CD4-positive, alpha-beta memory T cell (primary cell): ENCODE data around the gene B3GNT5. TPM values are rescaled to one million over a fixed set of nuclear protein-coding genes. Genes with fewer than 3 reads are reported as not detected.

ENCODE experiments used
- CTCF ChIA-PET: fragments of 350-600 bp; sonication (Branson Sonifier 250); formaldehyde crosslinking; loops from one replicate; lab custom pipeline; 2021; ENCODE audit warnings: inconsistent platforms; ENCODE audit not compliant: partially characterized antibody; lab: Charles Lee
- POLR2A ChIA-PET: fragments of 350-600 bp; sonication (Branson Sonifier 250); formaldehyde crosslinking; loops from one replicate; lab custom pipeline; 2021; ENCODE audit not compliant: partially characterized antibody; lab: Charles Lee
- DNase-seq, 5 donors: peaks; one replicate each; pipeline versions ENCODE4 v3.0.0 to v3.0.0-alpha.2; 2020 to 2022; ENCODE audit warnings: mixed read lengths in 1 of 5
- H3K27ac ChIP-seq: one replicate; pipeline ENCODE4 v1.7.0; 2013; ENCODE audit warnings: low read depth, low read length
- H3K27me3 ChIP-seq: 2 replicates; pipeline ENCODE4 v1.7.0; 2013; ENCODE audit warnings: mild to moderate bottlenecking, low read length, moderate library complexity; ENCODE audit not compliant: insufficient read depth
- H3K36me3 ChIP-seq: 2 replicates; pipeline ENCODE4 v1.7.0; 2013; ENCODE audit warnings: mild to moderate bottlenecking, low read length, moderate library complexity; ENCODE audit not compliant: insufficient read depth
- H3K4me1 ChIP-seq: 2 replicates; pipeline ENCODE4 v1.7.0; 2013; ENCODE audit warnings: mild to moderate bottlenecking, low read length, moderate library complexity; ENCODE audit not compliant: insufficient read depth
- H3K4me3 ChIP-seq, 2 donors: one replicate each; pipeline ENCODE4 v1.7.0; 2013; ENCODE audit warnings: low read length in 2 of 2, mild to moderate bottlenecking in 1 of 2
- H3K9me3 ChIP-seq, 2 donors: one replicate each; pipeline ENCODE4 v1.7.0; 2013; ENCODE audit warnings: low read length in 2 of 2, control low read depth in 1 of 2; ENCODE audit not compliant: control insufficient read depth in 1 of 2
- H3K27ac Mint-ChIP-seq, 7 donors: one replicate each; pipeline ENCODE4 v1.8.0; 2020 to 2021; ENCODE audit warnings: mixed read lengths in 7 of 7, mild to moderate bottlenecking in 6 of 7, inconsistent platforms in 3 of 7, moderate library complexity in 3 of 7
- H3K27me3 Mint-ChIP-seq, 2 donors: one replicate each; pipeline ENCODE4 v1.8.0; 2020 to 2021; ENCODE audit warnings: mixed read lengths in 2 of 2
- H3K36me3 Mint-ChIP-seq, 2 donors: one replicate each; pipeline ENCODE4 v1.8.0; 2020 to 2021; ENCODE audit warnings: mixed read lengths in 2 of 2, inconsistent platforms in 1 of 2, mild to moderate bottlenecking in 1 of 2
- H3K4me1 Mint-ChIP-seq, 4 donors: one replicate each; pipeline ENCODE4 v1.8.0; 2020 to 2021; ENCODE audit warnings: mixed read lengths in 4 of 4, mild to moderate bottlenecking in 1 of 4
- H3K4me3 Mint-ChIP-seq, 8 donors: one replicate each; pipeline ENCODE4 v1.8.0; 2020 to 2021; ENCODE audit warnings: mixed read lengths in 8 of 8, mild to moderate bottlenecking in 7 of 8, moderate library complexity in 6 of 8, inconsistent platforms in 3 of 8
- H3K9me3 Mint-ChIP-seq, 8 donors: one replicate each; pipeline ENCODE4 v1.8.0; 2020 to 2021; ENCODE audit warnings: mixed read lengths in 8 of 8, mild to moderate bottlenecking in 5 of 8, inconsistent platforms in 3 of 8, moderate library complexity in 1 of 8
- intact Hi-C: fragments of 100-400 bp; cut with micrococcal nuclease; formaldehyde crosslinking; loops from one replicate; pipeline ENCODE4 v1.15.1; 2023
- polyA plus RNA-seq, 2 donors: library from polyadenylated mRNA; unstranded; fragments of 300-500 nt; fragmentation: Illumina TruSeq; gene quantifications; one replicate each; pipeline ENCODE4 v1.2.3, GENCODE V29; 2021
- total RNA-seq, 2 experiments: library from RNA; stranded (reverse); gene quantifications; one replicate each; pipeline ENCODE4 v1.2.3, GENCODE V29; 2021

B3GNT5 gene
- total and polyA plus RNA-seq, 4 experiments from 2014 or later: 0.08 to 0.53 (median 0.33) TPM

GRCh38 chr3:183266454-183266853 lies 13.4 kb downstream of the B3GNT5 start:
- intact Hi-C loops: no loop called here
- POLR2A ChIA-PET: no interaction called here
- no peaks in the 10 kb centered on the region for H3K4me1 Mint-ChIP-seq
- H3K27ac ChIP-seq: no peak overlapping the region
- CTCF ChIA-PET: no interaction called here
- H3K27ac Mint-ChIP-seq: no peak overlapping the region
- H3K9me3 Mint-ChIP-seq: no peaks in the 10 kb centered on the region
- H3K4me1 ChIP-seq: no peaks in the 10 kb centered on the region
- H3K4me3 ChIP-seq: no peak overlapping the region
- H3K27me3 ChIP-seq: no peaks in the 10 kb centered on the region
- H3K27me3 Mint-ChIP-seq: peaks cover 2 to 3% of the 10 kb centered on the region in 2 donors
- DNase-seq: no peak
- no peaks in the 10 kb centered on the region for H3K36me3 ChIP-seq
- H3K9me3 ChIP-seq: no peaks in the 10 kb centered on the region
- no peak overlapping the region for H3K4me3 Mint-ChIP-seq
- H3K36me3 Mint-ChIP-seq: peaks cover 3 to 25% of the 10 kb centered on the region in 2 donors

DNA sequence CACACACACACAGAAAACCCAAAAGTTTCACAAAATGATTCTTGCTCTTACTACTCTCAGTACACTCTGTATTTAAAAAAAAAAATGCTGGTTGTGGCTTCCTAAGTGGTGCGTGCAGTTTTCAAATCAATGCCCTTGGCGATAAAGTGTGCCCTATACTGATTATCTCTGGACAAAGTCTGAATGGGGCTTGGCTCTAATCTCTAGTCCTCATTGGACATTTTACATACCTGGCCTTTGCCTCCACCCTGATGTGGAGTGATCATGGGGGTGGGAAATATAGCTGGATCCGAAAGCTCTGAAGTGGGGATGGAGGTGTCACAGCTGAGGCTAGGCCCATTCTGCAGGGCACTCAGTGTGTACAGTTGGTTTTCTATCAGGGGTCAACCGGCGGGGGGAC lies 14.1 kb downstream of the B3GNT5 start:
- Histone ChIP-seq H3K9me3 (no peaks in the 10 kb centered on the region), H3K4me1 (no peaks in the 10 kb centered on the region), H3K27ac (no peak overlapping the region), H3K36me3 (no peaks in the 10 kb centered on the region), H3K4me3 (no peak overlapping the region), H3K27me3 (no peaks in the 10 kb centered on the region)
- no peaks in the 10 kb centered on the region for H3K9me3 Mint-ChIP-seq
- intact Hi-C loops: no loop called here
- ChIA-PET CTCF (no interaction called here), POLR2A (no interaction called here)
- peaks cover 2 to 3% of the 10 kb centered on the region in 2 donors for H3K27me3 Mint-ChIP-seq
- H3K4me1 Mint-ChIP-seq: no peaks in the 10 kb centered on the region
- peaks cover 3 to 25% of the 10 kb centered on the region in 2 donors for H3K36me3 Mint-ChIP-seq
- DNase-seq: no peak
- no peak overlapping the region for H3K4me3 Mint-ChIP-seq
- H3K27ac Mint-ChIP-seq: no peak overlapping the region

DNA sequence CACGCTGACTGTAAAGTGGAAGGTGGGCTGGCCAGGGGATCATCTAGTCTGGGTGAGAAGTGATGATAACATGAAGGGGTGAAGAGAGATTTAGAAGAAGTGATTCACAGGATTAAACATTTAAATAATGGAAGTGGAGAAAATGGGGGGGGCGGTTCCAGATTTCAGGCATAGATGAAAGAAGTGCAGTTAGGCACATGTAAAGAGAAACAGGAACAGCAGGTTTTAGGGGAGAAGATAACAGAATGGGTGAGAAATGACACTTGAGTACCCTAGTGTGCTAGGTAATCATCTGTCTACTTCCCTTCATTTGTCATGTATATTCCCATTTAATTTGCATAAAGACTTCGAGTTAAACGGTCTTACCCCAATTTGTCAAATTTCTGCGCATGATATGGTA lies 15.3 kb downstream of the B3GNT5 start:
- Histone ChIP-seq H3K9me3 (no peaks in the 10 kb centered on the region), H3K36me3 (no peaks in the 10 kb centered on the region), H3K4me1 (no peaks in the 10 kb centered on the region), H3K27me3 (no peaks in the 10 kb centered on the region), H3K27ac (no peak overlapping the region), H3K4me3 (no peak overlapping the region)
- CTCF ChIA-PET: no interaction called here
- Mint-ChIP-seq H3K9me3 (no peaks in the 10 kb centered on the region), H3K36me3 (peaks cover 1 to 25% of the 10 kb centered on the region in 2 donors), H3K27me3 (peaks cover 0 to 2% of the 10 kb centered on the region in 2 donors), H3K27ac (no peak overlapping the region), H3K4me3 (no peak overlapping the region), H3K4me1 (no peaks in the 10 kb centered on the region)
- POLR2A ChIA-PET: no interaction called here
- intact Hi-C loops: no loop called here
- no peak for DNase-seq

DNA sequence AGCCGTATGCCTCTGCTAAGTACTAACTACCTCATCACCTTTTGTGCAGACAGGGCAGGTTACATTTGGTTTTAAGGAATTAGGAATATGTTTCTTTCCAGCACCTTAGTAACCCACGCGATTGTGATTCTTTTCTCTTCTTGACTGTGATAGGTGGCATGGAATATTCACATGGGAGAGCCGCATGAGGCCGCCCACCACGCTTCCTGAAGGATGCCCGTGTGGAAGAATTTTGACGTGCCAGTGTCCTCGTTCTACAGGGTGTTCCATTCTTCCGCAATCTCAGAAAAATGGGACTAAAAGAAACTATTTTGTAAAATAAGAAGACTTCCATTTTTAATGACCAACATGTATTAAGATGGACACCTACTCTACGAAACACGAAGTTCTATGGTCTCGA lies 16.3 kb downstream of the B3GNT5 start:
- Mint-ChIP-seq H3K27me3 (peaks cover 0 to 2% of the 10 kb centered on the region in 2 donors), H3K4me1 (no peaks in the 10 kb centered on the region), H3K36me3 (peaks cover 1 to 25% of the 10 kb centered on the region in 2 donors), H3K4me3 (no peak overlapping the region), H3K27ac (no peak overlapping the region), H3K9me3 (no peaks in the 10 kb centered on the region)
- Histone ChIP-seq H3K36me3 (no peaks in the 10 kb centered on the region), H3K27ac (no peak overlapping the region), H3K27me3 (no peaks in the 10 kb centered on the region), H3K4me3 (no peak overlapping the region), H3K4me1 (no peaks in the 10 kb centered on the region), H3K9me3 (no peaks in the 10 kb centered on the region)
- CTCF ChIA-PET: no interaction called here
- no peak for DNase-seq
- intact Hi-C loops: no loop called here
- POLR2A ChIA-PET: no interaction called here

DNA sequence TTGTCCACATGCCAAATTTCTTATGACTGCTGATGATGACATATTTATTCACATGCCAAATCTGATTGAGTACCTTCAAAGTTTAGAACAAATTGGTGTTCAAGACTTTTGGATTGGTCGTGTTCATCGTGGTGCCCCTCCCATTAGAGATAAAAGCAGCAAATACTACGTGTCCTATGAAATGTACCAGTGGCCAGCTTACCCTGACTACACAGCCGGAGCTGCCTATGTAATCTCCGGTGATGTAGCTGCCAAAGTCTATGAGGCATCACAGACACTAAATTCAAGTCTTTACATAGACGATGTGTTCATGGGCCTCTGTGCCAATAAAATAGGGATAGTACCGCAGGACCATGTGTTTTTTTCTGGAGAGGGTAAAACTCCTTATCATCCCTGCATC lies 17.3 kb downstream of the B3GNT5 start:
- CTCF ChIA-PET: no interaction called here
- no peaks in the 10 kb centered on the region for H3K27me3 ChIP-seq
- H3K27ac ChIP-seq: no peak overlapping the region
- H3K27me3 Mint-ChIP-seq: peaks cover 0 to 2% of the 10 kb centered on the region in 2 donors
- no peaks in the 10 kb centered on the region for H3K9me3 Mint-ChIP-seq
- H3K4me1 Mint-ChIP-seq: no peaks in the 10 kb centered on the region
- no peak for DNase-seq
- POLR2A ChIA-PET: no interaction called here
- no peak overlapping the region for H3K4me3 ChIP-seq
- no peaks in the 10 kb centered on the region for H3K36me3 ChIP-seq
- H3K27ac Mint-ChIP-seq: no peak overlapping the region
- H3K9me3 ChIP-seq: no peaks in the 10 kb centered on the region
- H3K36me3 Mint-ChIP-seq: peaks cover 1 to 31% of the 10 kb centered on the region in 2 donors
- intact Hi-C loops: no loop called here
- no peak overlapping the region for H3K4me3 Mint-ChIP-seq
- H3K4me1 ChIP-seq: no peaks in the 10 kb centered on the region

GRCh38 chr3:183272142-183272541 lies 19.1 kb downstream of the B3GNT5 start:
- Mint-ChIP-seq H3K27ac (no peak overlapping the region), H3K4me1 (no peaks in the 10 kb centered on the region), H3K27me3 (peaks cover 0 to under 1% of the 10 kb centered on the region in 2 donors), H3K4me3 (no peak overlapping the region), H3K9me3 (no peaks in the 10 kb centered on the region), H3K36me3 (peaks cover 1 to 34% of the 10 kb centered on the region in 2 donors)
- POLR2A ChIA-PET: no interaction called here
- intact Hi-C loops: no loop called here
- no peak for DNase-seq
- H3K27me3 ChIP-seq: no peaks in the 10 kb centered on the region
- no peaks in the 10 kb centered on the region for H3K4me1 ChIP-seq
- no peak overlapping the region for H3K27ac ChIP-seq
- H3K9me3 ChIP-seq: no peaks in the 10 kb centered on the region
- H3K36me3 ChIP-seq: no peaks in the 10 kb centered on the region
- no peak overlapping the region for H3K4me3 ChIP-seq
- CTCF ChIA-PET: interaction anchor here (1.2 kb wide), 1 partner anchor 87 kb away, joined by 3 read pairs; no protein-coding TSS in a partner anchor

DNA sequence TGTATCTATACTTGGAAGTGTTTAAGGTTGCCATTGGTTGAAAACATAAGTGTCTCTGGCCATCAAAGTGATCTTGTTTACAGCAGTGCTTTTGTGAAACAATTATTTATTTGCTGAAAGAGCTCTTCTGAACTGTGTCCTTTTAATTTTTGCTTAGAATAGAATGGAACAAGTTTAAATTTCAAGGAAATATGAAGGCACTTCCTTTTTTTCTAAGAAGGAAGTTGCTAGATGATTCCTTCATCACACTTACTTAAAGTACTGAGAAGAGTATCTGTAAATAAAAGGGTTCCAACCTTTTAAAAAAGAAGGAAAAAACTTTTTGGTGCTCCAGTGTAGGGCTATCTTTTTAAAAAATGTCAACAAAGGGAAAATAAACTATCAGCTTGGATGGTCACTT lies 19.7 kb downstream of the B3GNT5 start:
- Mint-ChIP-seq H3K4me1 (no peaks in the 10 kb centered on the region), H3K27ac (no peak overlapping the region), H3K4me3 (no peak overlapping the region), H3K27me3 (no peaks in the 10 kb centered on the region), H3K9me3 (no peaks in the 10 kb centered on the region), H3K36me3 (peaks cover 1 to 31% of the 10 kb centered on the region in 2 donors)
- no peaks in the 10 kb centered on the region for H3K4me1 ChIP-seq
- POLR2A ChIA-PET: no interaction called here
- H3K27me3 ChIP-seq: no peaks in the 10 kb centered on the region
- H3K9me3 ChIP-seq: no peaks in the 10 kb centered on the region
- no peak for DNase-seq
- no peak overlapping the region for H3K27ac ChIP-seq
- intact Hi-C loops: no loop called here
- no peak overlapping the region for H3K4me3 ChIP-seq
- H3K36me3 ChIP-seq: no peaks in the 10 kb centered on the region
- CTCF ChIA-PET: interaction anchor here (1.2 kb wide), 1 partner anchor 87 kb away, joined by 3 read pairs; no protein-coding TSS in a partner anchor
